ENCODE data around the gene OR4C12.
A peak's percentile ranks its signal among the peaks of the same experiment; 100 is the strongest.
"Not testable (repeated sequence)": the region's sequence is repeated elsewhere in the genome, so short reads cannot be mapped to it uniquely, and the experiment has no call there.

Gene OR4C12

GRCh38 chr11:49982435-49982834, at the start of gene OR4C12:
TSS of gene OR4C12 (minus strand) at chr11:49982535. CDS start at chr11:49982501, 34 bp downstream.
- not testable (repeated sequence) for DNase-seq

- DNase-seq = no peak
Observed at GRCh38 chr11:50030193-50030592, 47.9 kb upstream of the OR4C12 start.

- peak; percentile 23 to 26 for DNase-seq
Observed at GRCh38 chr11:49995565-49995964, 13.2 kb upstream of the OR4C12 start.

- not testable (repeated sequence) for DNase-seq
Observed at GRCh38 chr11:49973439-49973838, 8.9 kb downstream of the OR4C12 start.

- DNase-seq = no peak
Observed at GRCh38 chr11:49952091-49952490, 30.2 kb downstream of the OR4C12 start, which contains the start of gene OR4C13. TSS of gene OR4C13 (plus strand) at chr11:49952391. CDS start at chr11:49952423, 32 bp downstream.

GRCh38 chr11:49948701-49949100, 33.6 kb downstream of the OR4C12 start:
- not testable (repeated sequence) for DNase-seq

Measured in activated T-cell treated with anti-CD3 and anti-CD28 coated beads, Interleukin-2, amount 50 U/mL, for 48 hours (primary cell).